HepG2 (cell line): ENCODE data around the gene PHRF1. TPM values are rescaled to one million over a fixed set of nuclear protein-coding genes. Genes with fewer than 3 reads are reported as not detected.
A peak's percentile ranks its signal among the peaks of the same experiment; 100 is the strongest.

Experiments used
- BHLHE40 ChIP-seq: IDR thresholded peaks from 2 replicates; pipeline ENCODE4 v1.6.1; 2011; ENCODE audit warnings: low read length, improper control_type of control experiment
- CEBPB ChIP-seq: IDR thresholded peaks from 2 replicates; pipeline ENCODE4 v1.6.1; 2011; ENCODE audit warnings: low read depth, low read length, improper control_type of control experiment, borderline replicate concordance
- FOXA3 ChIP-seq: IDR thresholded peaks from 2 replicates; pipeline ENCODE4 v1.6.1; 2016; ENCODE audit warnings: missing genetic modification reagents, missing compliant biosample characterization
- HDAC2 ChIP-seq: sonication (generic); formaldehyde crosslinking; IDR thresholded peaks from 2 replicates; pipeline ENCODE4 v1.4.0; 2020; ENCODE audit warnings: missing genetic modification reagents
- MED8 ChIP-seq: sonication (generic); formaldehyde crosslinking; IDR thresholded peaks from 2 replicates; pipeline ENCODE4 v1.8.1; 2023; ENCODE audit warnings: mild to moderate bottlenecking, missing genetic modification reagents; ENCODE audit not compliant: insufficient replicate concordance
- POLR2AphosphoS5 ChIP-seq: IDR thresholded peaks from 2 replicates; pipeline ENCODE4 v1.6.1; 2012; ENCODE audit warnings: low read depth, low read length
- RBFOX2 ChIP-seq: fragments of 200-400 bp; formaldehyde crosslinking; IDR thresholded peaks from 2 replicates; pipeline ENCODE4 v1.6.1; 2017; ENCODE audit warnings: low read depth, mild to moderate bottlenecking, low read length
- RFX1 ChIP-seq: fragments of 450-650 bp; IDR thresholded peaks from 2 replicates; pipeline ENCODE4 v1.6.1; 2017
- XRCC5 ChIP-seq: fragments of 200-400 bp; formaldehyde crosslinking; optimal IDR thresholded peaks from 2 replicates; pipeline ENCODE3; 2017; ENCODE audit warnings: mild to moderate bottlenecking, low read length
- ZBTB21 ChIP-seq: sonication (generic); formaldehyde crosslinking; IDR thresholded peaks from 2 replicates; pipeline ENCODE4 v1.4.0; 2020; ENCODE audit warnings: missing genetic modification reagents
- ZNF143 ChIP-seq: sonication (generic); formaldehyde crosslinking; IDR thresholded peaks from 2 replicates; pipeline ENCODE4 v1.4.0; 2020; ENCODE audit warnings: missing genetic modification reagents
- ZNF232 ChIP-seq: sonication (generic); formaldehyde crosslinking; IDR thresholded peaks from 2 replicates; pipeline ENCODE4 v1.4.0; 2020; ENCODE audit warnings: missing genetic modification reagents, borderline replicate concordance
- ZNF652 ChIP-seq: IDR thresholded peaks from 2 replicates; pipeline ENCODE4 v1.6.1; 2016; ENCODE audit warnings: low read depth, borderline replicate concordance
- ZSCAN31 ChIP-seq: sonication (generic); formaldehyde crosslinking; IDR thresholded peaks from 2 replicates; pipeline ENCODE4 v1.5.0; 2020; ENCODE audit warnings: low read depth, mild to moderate bottlenecking, missing genetic modification reagents
- polyA plus RNA-seq, 8 experiments: library from polyadenylated mRNA; depleted of rRNA in 3 of 8; stranded (reverse) in 7 of 8; unstranded in 1 of 8; fragments of >200 nt; fragmentation: Illumina TruSeq in 4 of 8; extraction: Trizol in 4 of 8; gene quantifications; 2 replicates each; pipeline versions ENCODE4 v1.2.1 to v1.2.3, GENCODE V29; 2011 to 2016; ENCODE audit warnings: low read depth in 4 of 8, missing spikeins in 1 of 8, mixed read lengths in 1 of 8; ENCODE audit not compliant: insufficient read depth in 1 of 8
- total RNA-seq, 5 experiments: library from RNA; depleted of rRNA; stranded (reverse); fragments of >200 nt; fragmentation: Illumina TruSeq; extraction: Trizol; gene quantifications; 2 replicates each; pipeline ENCODE4 v1.2.3, GENCODE V29; 2016; ENCODE audit warnings: low read depth in 1 of 5
- TF ChIP-seq, protein P1 (sequence below): sonication (generic); formaldehyde crosslinking; IDR thresholded peaks from 2 replicates; pipeline ENCODE4 v1.4.0; 2020; ENCODE audit warnings: missing genetic modification reagents
- TF ChIP-seq, protein P2 (sequence below): sonication (generic); formaldehyde crosslinking; IDR thresholded peaks from 2 replicates; pipeline ENCODE4 v1.5.1; 2020; ENCODE audit warnings: missing genetic modification reagents, mild to moderate bottlenecking, borderline replicate concordance
- TF ChIP-seq, protein P3 (sequence below), 2 experiments: fragments of 450-650 bp in 1 of 2; sonication (generic) in 1 of 2; formaldehyde crosslinking in 1 of 2; IDR thresholded peaks; 2 replicates each; pipeline versions ENCODE4 v1.6.1 to v1.8.0; 2016 to 2022; ENCODE audit warnings: antibody characterized with exemption in 1 of 2, mild to moderate bottlenecking in 1 of 2, missing genetic modification reagents in 1 of 2
- TF ChIP-seq, protein P4 (sequence below): sonication (generic); formaldehyde crosslinking; IDR thresholded peaks from 2 replicates; pipeline ENCODE4 v1.4.0; 2020; ENCODE audit warnings: mild to moderate bottlenecking, missing genetic modification reagents

The PHRF1 gene
- total and polyA plus RNA-seq, 2 of the 13 experiments (the other 11 are each of a cell fraction or from before 2014, with no cell fraction given), result 8.2 to 16.7 TPM

GRCh38 chr11:579830-580601, 3.7 kb downstream of the PHRF1 start (continued):
- TF ChIP-seq, protein P1, sequence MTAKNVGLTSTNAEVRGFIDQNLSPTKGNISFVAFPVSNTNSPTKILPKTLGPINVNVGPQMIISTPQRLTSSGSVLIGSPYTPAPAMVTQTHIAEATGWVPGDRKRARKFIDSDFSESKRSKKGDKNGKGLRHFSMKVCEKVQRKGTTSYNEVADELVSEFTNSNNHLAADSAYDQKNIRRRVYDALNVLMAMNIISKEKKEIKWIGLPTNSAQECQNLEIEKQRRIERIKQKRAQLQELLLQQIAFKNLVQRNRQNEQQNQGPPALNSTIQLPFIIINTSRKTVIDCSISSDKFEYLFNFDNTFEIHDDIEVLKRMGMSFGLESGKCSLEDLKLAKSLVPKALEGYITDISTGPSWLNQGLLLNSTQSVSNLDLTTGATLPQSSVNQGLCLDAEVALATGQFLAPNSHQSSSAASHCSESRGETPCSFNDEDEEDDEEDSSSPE (CRISPR knock-in tag), result peak; percentile 49; the same call in 1 of the 2 replicates
- TF ChIP-seq ZSCAN31 (CRISPR knock-in tag) (no peak), ZBTB21 (CRISPR knock-in tag) (no peak), RBFOX2 (peak; percentile 20; the same call in 1 of the 2 replicates), FOXA3 (CRISPR knock-in tag) (peak; percentile 77), HDAC2 (CRISPR knock-in tag) (peak; percentile 69), RFX1 (peak; percentile 64), POLR2AphosphoS5 (no peak), ZNF652 (CRISPR knock-in tag) (no peak), ZNF143 (CRISPR knock-in tag) (peak; percentile 57; the same call in 1 of the 2 replicates), MED8 (no peak), XRCC5 (peak; percentile 17), BHLHE40 (peak; percentile 54; the same call in 1 of the 2 replicates), ZNF232 (0 out of 2 replicates have a peak, but pooled peaks have one; percentile 75), CEBPB (peak; percentile 22; the same call in 1 of the 2 replicates)
- TF ChIP-seq, protein P2, sequence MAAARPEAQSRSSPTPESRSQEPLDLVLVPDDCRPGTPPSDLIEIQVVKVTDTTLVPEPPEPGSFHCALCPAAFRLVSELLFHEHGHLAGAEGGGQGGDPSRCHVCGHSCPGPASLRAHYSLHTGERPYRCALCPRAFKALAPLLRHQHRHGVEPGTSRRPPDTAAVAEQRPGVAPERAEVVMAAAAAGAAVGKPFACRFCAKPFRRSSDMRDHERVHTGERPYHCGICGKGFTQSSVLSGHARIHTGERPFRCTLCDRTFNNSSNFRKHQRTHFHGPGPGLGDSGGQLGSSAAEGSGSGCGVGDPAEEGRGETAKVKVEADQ (CRISPR knock-in tag), result no peak
- TF ChIP-seq, protein P3, sequence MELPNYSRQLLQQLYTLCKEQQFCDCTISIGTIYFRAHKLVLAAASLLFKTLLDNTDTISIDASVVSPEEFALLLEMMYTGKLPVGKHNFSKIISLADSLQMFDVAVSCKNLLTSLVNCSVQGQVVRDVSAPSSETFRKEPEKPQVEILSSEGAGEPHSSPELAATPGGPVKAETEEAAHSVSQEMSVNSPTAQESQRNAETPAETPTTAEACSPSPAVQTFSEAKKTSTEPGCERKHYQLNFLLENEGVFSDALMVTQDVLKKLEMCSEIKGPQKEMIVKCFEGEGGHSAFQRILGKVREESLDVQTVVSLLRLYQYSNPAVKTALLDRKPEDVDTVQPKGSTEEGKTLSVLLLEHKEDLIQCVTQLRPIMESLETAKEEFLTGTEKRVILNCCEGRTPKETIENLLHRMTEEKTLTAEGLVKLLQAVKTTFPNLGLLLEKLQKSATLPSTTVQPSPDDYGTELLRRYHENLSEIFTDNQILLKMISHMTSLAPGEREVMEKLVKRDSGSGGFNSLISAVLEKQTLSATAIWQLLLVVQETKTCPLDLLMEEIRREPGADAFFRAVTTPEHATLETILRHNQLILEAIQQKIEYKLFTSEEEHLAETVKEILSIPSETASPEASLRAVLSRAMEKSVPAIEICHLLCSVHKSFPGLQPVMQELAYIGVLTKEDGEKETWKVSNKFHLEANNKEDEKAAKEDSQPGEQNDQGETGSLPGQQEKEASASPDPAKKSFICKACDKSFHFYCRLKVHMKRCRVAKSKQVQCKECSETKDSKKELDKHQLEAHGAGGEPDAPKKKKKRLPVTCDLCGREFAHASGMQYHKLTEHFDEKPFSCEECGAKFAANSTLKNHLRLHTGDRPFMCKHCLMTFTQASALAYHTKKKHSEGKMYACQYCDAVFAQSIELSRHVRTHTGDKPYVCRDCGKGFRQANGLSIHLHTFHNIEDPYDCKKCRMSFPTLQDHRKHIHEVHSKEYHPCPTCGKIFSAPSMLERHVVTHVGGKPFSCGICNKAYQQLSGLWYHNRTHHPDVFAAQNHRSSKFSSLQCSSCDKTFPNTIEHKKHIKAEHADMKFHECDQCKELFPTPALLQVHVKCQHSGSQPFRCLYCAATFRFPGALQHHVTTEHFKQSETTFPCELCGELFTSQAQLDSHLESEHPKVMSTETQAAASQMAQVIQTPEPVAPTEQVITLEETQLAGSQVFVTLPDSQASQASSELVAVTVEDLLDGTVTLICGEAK (IDR thresholded peaks at IDR 0.05), result no peak
- TF ChIP-seq, protein P3 (CRISPR knock-in tag; IDR thresholded peaks at IDR 0.05), result no peak
- TF ChIP-seq, protein P4, sequence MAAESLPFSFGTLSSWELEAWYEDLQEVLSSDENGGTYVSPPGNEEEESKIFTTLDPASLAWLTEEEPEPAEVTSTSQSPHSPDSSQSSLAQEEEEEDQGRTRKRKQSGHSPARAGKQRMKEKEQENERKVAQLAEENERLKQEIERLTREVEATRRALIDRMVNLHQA, result no peak
